ENCODE data around the gene ASPHD2. TPM values are rescaled to one million over a fixed set of nuclear protein-coding genes. Genes with fewer than 3 reads are reported as not detected.
"Not testable (repeated sequence)": the region's sequence is repeated elsewhere in the genome, so short reads cannot be mapped to it uniquely, and the experiment has no call there.

Gene ASPHD2
- total and polyA plus RNA-seq, 4 donors: 0.36 to 2.6 (median 1.0) TPM

DNA sequence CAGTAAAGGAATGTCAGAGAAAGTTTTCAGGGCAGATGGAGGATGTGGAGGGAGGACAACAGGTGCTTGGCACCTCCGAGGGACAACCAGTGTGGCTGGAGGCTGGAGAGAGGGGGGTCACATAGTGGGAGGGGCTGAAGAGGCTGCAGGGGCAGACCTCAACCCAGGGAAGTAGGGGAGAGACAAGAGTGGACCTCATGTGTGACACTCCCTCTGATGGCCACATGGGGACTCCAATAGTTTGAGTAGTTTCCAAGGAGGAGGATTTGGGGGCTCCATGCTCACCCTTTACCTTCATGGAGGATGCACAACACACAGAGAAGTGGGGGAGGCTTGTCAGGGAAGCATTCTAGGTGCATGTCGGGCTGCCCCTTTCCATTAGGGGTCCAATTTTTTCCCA is 35.1 kb upstream of the ASPHD2 start:
- 57 to 75% methylated on average over 2 of the region's 2 CpGs for WGBS, 2 donors
- Histone ChIP-seq H3K4me3 (ENCODE audit: low read length in 2 of 2) (no peak overlapping the region), H3K36me3 (ENCODE audit: control insufficient read depth in 1 of 2, insufficient read depth in 2 of 2, low read length in 1 of 2) (no peaks in the 10 kb centered on the region), H3K27me3 (ENCODE audit: control insufficient read depth in 1 of 2, insufficient read depth in 2 of 2, low read length in 1 of 2) (no peaks in the 10 kb centered on the region), H3K9me3 (ENCODE audit: control insufficient read depth, low read length) (no peaks in the 10 kb centered on the region), H3K27ac (ENCODE audit: low read depth in 1 of 2, low read length in 2 of 2) (no peak overlapping the region), H3K4me1 (ENCODE audit: control insufficient read depth in 1 of 2, insufficient read depth in 2 of 2, low read length in 2 of 2) (no peaks in the 10 kb centered on the region)
- intact Hi-C loops (cut with DNase I): no loop called here
- DNase-seq: no peak
- no peak for ATAC-seq (ENCODE audit: low FRiP score)

DNA sequence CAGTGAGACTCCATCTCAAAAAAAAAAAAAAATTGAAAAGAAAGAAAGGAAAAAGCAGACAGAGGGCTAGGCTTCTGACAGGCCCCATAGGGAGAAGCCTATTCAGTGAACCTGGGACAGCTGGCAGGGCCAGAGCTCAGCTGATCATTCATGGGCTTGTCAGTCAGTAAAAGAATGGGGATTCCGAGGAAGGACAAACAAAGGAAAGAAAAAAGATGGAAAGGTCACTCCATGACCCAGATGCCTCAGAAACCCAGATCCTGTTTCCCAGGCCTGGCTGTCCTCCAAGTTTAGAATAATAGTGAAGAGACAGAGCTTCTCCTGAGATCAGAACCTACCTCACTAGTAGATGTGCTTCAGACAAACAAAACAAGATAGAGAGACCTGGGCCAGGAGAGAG is 34.3 kb upstream of the ASPHD2 start:
- H3K9me3 ChIP-seq (ENCODE audit: control insufficient read depth, low read length): no peaks in the 10 kb centered on the region
- DNase-seq (no peak), ATAC-seq (ENCODE audit: low FRiP score) (no peak)
- H3K36me3 ChIP-seq (ENCODE audit: control insufficient read depth in 1 of 2, insufficient read depth in 2 of 2, low read length in 1 of 2): no peaks in the 10 kb centered on the region
- intact Hi-C loops (cut with DNase I): no loop called here
- H3K27ac ChIP-seq (ENCODE audit: low read depth in 1 of 2, low read length in 2 of 2): no peak overlapping the region
- no peaks in the 10 kb centered on the region for H3K27me3 ChIP-seq (ENCODE audit: control insufficient read depth in 1 of 2, insufficient read depth in 2 of 2, low read length in 1 of 2)
- no peaks in the 10 kb centered on the region for H3K4me1 ChIP-seq (ENCODE audit: control insufficient read depth in 1 of 2, insufficient read depth in 2 of 2, low read length in 2 of 2)
- no peak overlapping the region for H3K4me3 ChIP-seq (ENCODE audit: low read length in 2 of 2)
- WGBS, 2 donors: 7 to 13% methylated on average over 1 of the region's 1 CpG

DNA sequence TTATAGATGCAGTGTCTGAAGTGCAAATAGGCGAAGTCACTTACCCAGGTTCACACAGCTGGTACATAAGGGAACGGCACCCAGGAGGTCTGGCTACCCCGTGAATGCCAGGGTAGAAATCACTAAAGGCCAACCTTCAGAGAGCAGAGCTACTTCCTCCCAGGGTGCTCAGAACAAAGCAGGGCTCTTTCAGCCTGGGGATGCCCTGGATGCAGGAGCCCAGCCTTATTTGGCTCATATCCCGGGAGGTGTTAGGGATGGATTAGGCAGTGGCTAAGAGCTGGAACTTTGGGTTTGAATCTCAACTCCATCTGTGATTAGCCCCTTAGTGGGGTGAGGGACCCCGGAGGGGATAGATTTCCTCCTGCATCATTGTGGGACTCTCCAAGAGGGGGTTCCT is 33.1 kb upstream of the ASPHD2 start:
- Histone ChIP-seq H3K27me3 (ENCODE audit: control insufficient read depth in 1 of 2, insufficient read depth in 2 of 2, low read length in 1 of 2) (no peaks in the 10 kb centered on the region), H3K27ac (ENCODE audit: low read depth in 1 of 2, low read length in 2 of 2) (no peak overlapping the region), H3K4me1 (ENCODE audit: control insufficient read depth in 1 of 2, insufficient read depth in 2 of 2, low read length in 2 of 2) (no peaks in the 10 kb centered on the region), H3K9me3 (ENCODE audit: control insufficient read depth, low read length) (no peaks in the 10 kb centered on the region), H3K36me3 (ENCODE audit: control insufficient read depth in 1 of 2, insufficient read depth in 2 of 2, low read length in 1 of 2) (no peaks in the 10 kb centered on the region), H3K4me3 (ENCODE audit: low read length in 2 of 2) (no peak overlapping the region)
- intact Hi-C loops (cut with DNase I): no loop called here
- ATAC-seq (ENCODE audit: low FRiP score): no peak
- 43 to 60% methylated on average over 5 of the region's 5 CpGs for WGBS, 2 donors
- DNase-seq: no peak

DNA sequence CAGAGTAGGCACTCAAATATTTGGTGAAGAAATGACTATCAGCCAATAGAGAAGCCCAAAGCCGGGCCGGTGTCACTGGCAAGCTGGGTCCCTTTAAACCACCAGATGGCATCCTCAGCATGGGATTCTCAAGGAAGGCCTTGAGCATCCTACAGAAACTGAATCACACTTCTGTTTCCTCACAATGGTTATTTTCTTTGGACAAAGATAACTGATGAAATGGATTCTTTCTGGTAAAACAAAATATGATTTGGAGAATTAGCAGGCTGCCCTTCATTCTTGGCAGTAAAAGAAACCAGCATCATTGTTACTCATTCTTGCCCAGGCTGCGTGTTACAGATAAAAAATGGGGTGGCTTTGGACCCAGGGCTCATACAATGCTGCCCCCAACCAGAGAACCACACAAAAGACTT is 30.3 kb upstream of the ASPHD2 start:
- no peak overlapping the region for H3K4me3 ChIP-seq (ENCODE audit: low read length in 2 of 2)
- intact Hi-C loops (cut with DNase I): no loop called here
- no peak overlapping the region for H3K27ac ChIP-seq (ENCODE audit: low read depth in 1 of 2, low read length in 2 of 2)
- DNase-seq: peak; percentile 54 to 76
- H3K9me3 ChIP-seq (ENCODE audit: control insufficient read depth, low read length): no peaks in the 10 kb centered on the region
- peak; percentile 64 for ATAC-seq (ENCODE audit: low FRiP score)
- 6 to 11% methylated on average over 3 of the region's 3 CpGs for WGBS, 2 donors
- H3K27me3 ChIP-seq (ENCODE audit: control insufficient read depth in 1 of 2, insufficient read depth in 2 of 2, low read length in 1 of 2): no peaks in the 10 kb centered on the region
- H3K4me1 ChIP-seq (ENCODE audit: control insufficient read depth in 1 of 2, insufficient read depth in 2 of 2, low read length in 2 of 2): no peaks in the 10 kb centered on the region
- H3K36me3 ChIP-seq (ENCODE audit: control insufficient read depth in 1 of 2, insufficient read depth in 2 of 2, low read length in 1 of 2): no peaks in the 10 kb centered on the region

DNA sequence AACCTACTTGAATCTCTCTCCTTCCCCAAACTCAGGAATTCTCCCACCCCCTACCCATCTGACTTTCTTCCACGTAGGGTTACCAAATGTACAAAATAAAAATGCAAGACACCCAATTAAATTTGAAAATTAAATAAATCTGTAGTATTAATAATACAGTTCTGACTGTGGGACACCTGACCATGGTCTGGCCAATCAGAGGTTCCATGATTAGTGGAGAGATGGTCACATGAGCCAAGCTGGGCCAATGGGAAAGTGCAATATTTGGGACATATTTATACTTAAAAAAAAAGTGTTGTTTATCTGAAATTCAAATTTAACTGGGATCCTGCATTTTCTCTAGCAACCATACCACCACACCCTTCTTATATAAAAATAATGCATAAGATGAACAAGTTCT is 29.8 kb upstream of the ASPHD2 start:
- H3K4me1 ChIP-seq (ENCODE audit: control insufficient read depth in 1 of 2, insufficient read depth in 2 of 2, low read length in 2 of 2): no peaks in the 10 kb centered on the region
- ATAC-seq (ENCODE audit: low FRiP score) (no peak), DNase-seq (no peak)
- no peak overlapping the region for H3K4me3 ChIP-seq (ENCODE audit: low read length in 2 of 2)
- intact Hi-C loops (cut with DNase I): no loop called here
- H3K9me3 ChIP-seq (ENCODE audit: control insufficient read depth, low read length): no peaks in the 10 kb centered on the region
- no peaks in the 10 kb centered on the region for H3K36me3 ChIP-seq (ENCODE audit: control insufficient read depth in 1 of 2, insufficient read depth in 2 of 2, low read length in 1 of 2)
- H3K27me3 ChIP-seq (ENCODE audit: control insufficient read depth in 1 of 2, insufficient read depth in 2 of 2, low read length in 1 of 2): no peaks in the 10 kb centered on the region
- 41 to 55% methylated on average over 1 of the region's 1 CpG for WGBS, 2 donors
- no peak overlapping the region for H3K27ac ChIP-seq (ENCODE audit: low read depth in 1 of 2, low read length in 2 of 2)

DNA sequence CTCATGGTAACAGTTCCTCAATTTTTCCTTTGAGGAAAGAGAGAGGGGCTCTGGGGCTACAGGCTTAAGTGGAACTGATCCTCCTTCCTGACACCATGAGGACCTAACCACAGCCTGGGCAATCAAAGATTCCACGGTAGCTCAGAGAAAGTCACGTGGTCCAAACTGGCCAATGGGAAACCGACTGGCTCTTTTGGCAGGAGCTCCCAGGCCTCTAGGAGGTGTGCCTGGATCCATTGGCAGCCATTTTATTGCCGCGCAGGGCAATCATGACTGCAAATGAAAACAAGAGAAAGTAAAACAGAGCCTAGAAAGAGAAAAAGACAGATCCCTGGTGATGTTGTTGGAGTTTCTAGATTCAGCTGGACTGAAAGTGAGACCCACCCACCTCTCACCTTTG is 27.3 kb upstream of the ASPHD2 start:
- Histone ChIP-seq H3K27me3 (ENCODE audit: control insufficient read depth in 1 of 2, insufficient read depth in 2 of 2, low read length in 1 of 2) (no peaks in the 10 kb centered on the region), H3K4me3 (ENCODE audit: low read length in 2 of 2) (no peak overlapping the region), H3K36me3 (ENCODE audit: control insufficient read depth in 1 of 2, insufficient read depth in 2 of 2, low read length in 1 of 2) (no peaks in the 10 kb centered on the region), H3K27ac (ENCODE audit: low read depth in 1 of 2, low read length in 2 of 2) (no peak overlapping the region), H3K9me3 (ENCODE audit: control insufficient read depth, low read length) (no peaks in the 10 kb centered on the region), H3K4me1 (ENCODE audit: control insufficient read depth in 1 of 2, insufficient read depth in 2 of 2, low read length in 2 of 2) (no peaks in the 10 kb centered on the region)
- DNase-seq (no peak), ATAC-seq (ENCODE audit: low FRiP score) (no peak)
- intact Hi-C loops (cut with DNase I): no loop called here
- 70 to 75% methylated on average over 5 of the region's 5 CpGs for WGBS, 2 donors

DNA sequence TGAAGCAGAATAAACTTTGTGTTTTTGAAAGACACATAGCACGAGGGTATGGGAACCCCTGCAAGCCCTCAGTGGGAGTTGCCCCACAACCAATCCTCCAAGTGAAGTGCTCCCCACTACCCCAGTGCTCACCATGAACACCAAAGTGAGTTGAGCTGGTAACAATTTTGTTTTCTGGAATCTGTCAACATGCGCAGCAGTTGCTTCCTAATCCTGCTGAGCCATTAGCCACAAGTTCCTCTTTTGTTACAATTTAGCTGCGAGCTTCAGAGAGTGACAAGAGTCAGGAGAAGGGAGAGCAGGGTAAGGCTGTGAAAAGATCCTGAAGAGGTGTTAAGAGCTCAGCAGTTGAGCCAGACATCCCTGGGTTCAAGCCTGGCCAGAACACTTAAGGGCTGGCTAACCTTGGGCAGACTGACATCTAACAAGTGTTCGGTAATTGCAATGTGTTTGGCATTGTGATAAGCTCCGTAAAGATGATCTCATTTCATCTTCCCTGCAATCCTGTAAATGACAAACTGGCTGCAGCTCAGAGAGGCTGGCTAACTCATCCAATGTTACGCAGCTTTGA is 24.1 kb upstream of the ASPHD2 start:
- ATAC-seq (ENCODE audit: low FRiP score) (no peak), DNase-seq (no peak)
- H3K36me3 ChIP-seq (ENCODE audit: control insufficient read depth in 1 of 2, insufficient read depth in 2 of 2, low read length in 1 of 2): no peaks in the 10 kb centered on the region
- no peaks in the 10 kb centered on the region for H3K4me1 ChIP-seq (ENCODE audit: control insufficient read depth in 1 of 2, insufficient read depth in 2 of 2, low read length in 2 of 2)
- H3K4me3 ChIP-seq (ENCODE audit: low read length in 2 of 2): no peak overlapping the region
- H3K27ac ChIP-seq (ENCODE audit: low read depth in 1 of 2, low read length in 2 of 2): no peak overlapping the region
- H3K9me3 ChIP-seq (ENCODE audit: control insufficient read depth, low read length): no peaks in the 10 kb centered on the region
- H3K27me3 ChIP-seq (ENCODE audit: control insufficient read depth in 1 of 2, insufficient read depth in 2 of 2, low read length in 1 of 2): peaks cover 0 to 3% of the 10 kb centered on the region in 2 donors
- intact Hi-C loops (cut with DNase I): no loop called here
- 35 to 38% methylated on average over 6 of the region's 6 CpGs for WGBS, 2 donors

- Histone ChIP-seq H3K4me3 (ENCODE audit: low read length in 2 of 2) (no peak overlapping the region), H3K27ac (ENCODE audit: low read depth in 1 of 2, low read length in 2 of 2) (no peak overlapping the region), H3K9me3 (ENCODE audit: control insufficient read depth, low read length) (no peaks in the 10 kb centered on the region), H3K27me3 (ENCODE audit: control insufficient read depth in 1 of 2, insufficient read depth in 2 of 2, low read length in 1 of 2) (peaks cover 0 to 3% of the 10 kb centered on the region in 2 donors), H3K4me1 (ENCODE audit: control insufficient read depth in 1 of 2, insufficient read depth in 2 of 2, low read length in 2 of 2) (no peaks in the 10 kb centered on the region), H3K36me3 (ENCODE audit: control insufficient read depth in 1 of 2, insufficient read depth in 2 of 2, low read length in 1 of 2) (no peaks in the 10 kb centered on the region)
- DNase-seq (no peak), ATAC-seq (ENCODE audit: low FRiP score) (no peak)
- 60 to 73% methylated on average over 4 of the region's 4 CpGs for WGBS, 2 donors
- intact Hi-C loops (cut with DNase I): no loop called here
Measured at GRCh38 chr22:26406118-26406517, 22.9 kb upstream of the ASPHD2 start.

DNA sequence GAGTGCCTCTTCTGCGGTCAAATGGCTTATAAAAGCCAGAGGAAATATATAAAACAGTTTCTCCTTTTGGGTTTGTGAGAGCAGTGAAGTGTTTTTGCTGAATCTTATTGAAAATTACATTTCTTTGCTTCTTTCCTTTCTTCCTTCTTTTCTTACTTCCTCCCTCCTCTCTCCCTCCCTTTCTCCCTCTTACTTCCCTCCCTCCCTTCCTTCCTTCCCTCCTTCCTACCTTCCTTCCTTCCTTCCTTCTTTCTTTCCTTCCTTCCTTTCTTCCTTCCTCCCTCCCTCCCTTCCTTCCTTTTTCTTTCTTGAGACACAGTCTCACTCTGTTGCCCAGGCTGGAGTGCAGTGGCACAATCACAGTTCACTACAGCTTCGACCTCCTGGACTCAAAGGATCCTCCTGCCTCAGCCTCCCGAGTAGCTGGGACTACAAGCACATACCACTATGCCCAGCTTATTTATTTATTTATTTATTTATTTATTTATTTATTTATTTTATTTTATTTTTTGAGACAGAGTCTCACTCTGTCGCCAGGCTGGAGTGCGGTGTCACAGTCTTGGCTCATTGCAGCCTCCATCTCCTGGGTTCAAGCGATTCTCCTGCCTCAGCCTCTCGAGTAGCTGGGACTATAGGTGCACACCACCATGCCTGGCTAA is 20.4 kb upstream of the ASPHD2 start:
- H3K36me3 ChIP-seq (ENCODE audit: control insufficient read depth in 1 of 2, insufficient read depth in 2 of 2, low read length in 1 of 2); H3K4me1 ChIP-seq (ENCODE audit: control insufficient read depth in 1 of 2, insufficient read depth in 2 of 2, low read length in 2 of 2); H3K27me3 ChIP-seq (ENCODE audit: control insufficient read depth in 1 of 2, insufficient read depth in 2 of 2, low read length in 1 of 2); ATAC-seq (ENCODE audit: low FRiP score); intact Hi-C loops (cut with DNase I); H3K27ac ChIP-seq (ENCODE audit: low read depth in 1 of 2, low read length in 2 of 2); H3K4me3 ChIP-seq (ENCODE audit: low read length in 2 of 2); H3K9me3 ChIP-seq (ENCODE audit: control insufficient read depth, low read length); DNase-seq: not testable (repeated sequence)
- WGBS, 2 donors: 88 to 90% methylated on average over 7 of the region's 7 CpGs

Data from aorta (tissue), 5 donors.